SK-N-SH treated with all-trans-retinoic acid at 6 μM for 48 hours (cell line): ENCODE data around the gene XRCC3.

Source experiments
- ATAC-seq: fragments of 200-7000 bp; cut with Tn5 transposase; 3 replicates; pipeline ENCODE4 v1.9.1; 2020; ENCODE audit warnings: mild to moderate bottlenecking, moderate library complexity
- ARNTL ChIP-seq: fragments of 450-650 bp; formaldehyde crosslinking; IDR thresholded peaks from 2 replicates; pipeline ENCODE4 v1.5.0; 2020; ENCODE audit warnings: low read depth, mild to moderate bottlenecking, moderate library complexity, borderline replicate concordance
- ESRRG ChIP-seq: fragments of 250-450 bp; sonication (Bioruptor Pico); IDR thresholded peaks from 2 replicates; pipeline ENCODE4 v1.6.1; 2021; ENCODE audit warnings: mild to moderate bottlenecking
- GLIS3 ChIP-seq: fragments of 250-450 bp; sonication (Bioruptor Pico); IDR thresholded peaks from 2 replicates; pipeline ENCODE4 v1.5.0; 2020; ENCODE audit warnings: mild to moderate bottlenecking, moderate library complexity
- ISL1 ChIP-seq: fragments of 250-450 bp; sonication (Bioruptor Pico); IDR thresholded peaks from 2 replicates; pipeline ENCODE4 v2.1.2; 2022; ENCODE audit warnings: mild to moderate bottlenecking, moderate library complexity
- OSR1 ChIP-seq: fragments of 250-450 bp; sonication (Bioruptor Pico); IDR thresholded peaks from 2 replicates; pipeline ENCODE4 v1.8.0; 2022; ENCODE audit warnings: moderate library complexity, mild to moderate bottlenecking, inconsistent platforms
- PPARA ChIP-seq: fragments of 250-450 bp; sonication (Bioruptor Pico); IDR thresholded peaks from 2 replicates; pipeline ENCODE4 v1.5.0; 2020; ENCODE audit warnings: mild to moderate bottlenecking, borderline replicate concordance
- RARB ChIP-seq: fragments of 250-450 bp; sonication (Bioruptor Pico); IDR thresholded peaks from 2 replicates; pipeline ENCODE4 v1.8.0; 2021; ENCODE audit warnings: mild to moderate bottlenecking, moderate library complexity
- TCF4 ChIP-seq: fragments of 250-450 bp; sonication (Bioruptor Pico); IDR thresholded peaks from 2 replicates; pipeline ENCODE4 v1.8.0; 2021; ENCODE audit warnings: mild to moderate bottlenecking, moderate library complexity, borderline replicate concordance
- TOX ChIP-seq: fragments of 250-450 bp; sonication (Bioruptor Pico); IDR thresholded peaks from 2 replicates; pipeline ENCODE4 v1.8.0; 2021; ENCODE audit warnings: mild to moderate bottlenecking, moderate library complexity, borderline replicate concordance
- ZFP3 ChIP-seq: fragments of 250-450 bp; sonication (Bioruptor Pico); IDR thresholded peaks from 2 replicates; pipeline ENCODE4 v1.5.0; 2020; ENCODE audit warnings: mild to moderate bottlenecking, moderate library complexity
- ZNF70 ChIP-seq: fragments of 450-650 bp; formaldehyde crosslinking; IDR thresholded peaks from 2 replicates; pipeline ENCODE4 v1.5.0; 2020; ENCODE audit warnings: mild to moderate bottlenecking, moderate library complexity
- ZNF8 ChIP-seq: fragments of 450-650 bp; formaldehyde crosslinking; IDR thresholded peaks from 2 replicates; pipeline ENCODE4 v1.5.0; 2020; ENCODE audit warnings: mild to moderate bottlenecking, moderate library complexity
- TF ChIP-seq, protein P1 (sequence below): fragments of 250-450 bp; sonication (Bioruptor Pico); IDR thresholded peaks from 2 replicates; pipeline ENCODE4 v1.8.0; 2021; ENCODE audit warnings: low read depth, mild to moderate bottlenecking, moderate library complexity, borderline replicate concordance
- TF ChIP-seq, protein P2 (sequence below): fragments of 250-450 bp; sonication (Bioruptor Pico); IDR thresholded peaks from 2 replicates; pipeline ENCODE4 v1.8.0; 2020; ENCODE audit warnings: mild to moderate bottlenecking, moderate library complexity, borderline replicate concordance
- TF ChIP-seq, protein P3 (sequence below): fragments of 250-450 bp; sonication (Bioruptor Pico); IDR thresholded peaks from 2 replicates; pipeline ENCODE4 v1.5.1; 2021; ENCODE audit warnings: mild to moderate bottlenecking, moderate library complexity
- TF ChIP-seq, protein P4 (sequence below): fragments of 250-450 bp; sonication (Bioruptor Pico); IDR thresholded peaks from 2 replicates; pipeline ENCODE4 v1.5.1; 2020; ENCODE audit warnings: low read depth, mild to moderate bottlenecking, moderate library complexity
- TF ChIP-seq, protein P5 (sequence below): fragments of 250-450 bp; sonication (Bioruptor Pico); IDR thresholded peaks from 2 replicates; pipeline ENCODE4 v1.5.0; 2020; ENCODE audit warnings: mild to moderate bottlenecking, moderate library complexity

Gene XRCC3

DNA sequence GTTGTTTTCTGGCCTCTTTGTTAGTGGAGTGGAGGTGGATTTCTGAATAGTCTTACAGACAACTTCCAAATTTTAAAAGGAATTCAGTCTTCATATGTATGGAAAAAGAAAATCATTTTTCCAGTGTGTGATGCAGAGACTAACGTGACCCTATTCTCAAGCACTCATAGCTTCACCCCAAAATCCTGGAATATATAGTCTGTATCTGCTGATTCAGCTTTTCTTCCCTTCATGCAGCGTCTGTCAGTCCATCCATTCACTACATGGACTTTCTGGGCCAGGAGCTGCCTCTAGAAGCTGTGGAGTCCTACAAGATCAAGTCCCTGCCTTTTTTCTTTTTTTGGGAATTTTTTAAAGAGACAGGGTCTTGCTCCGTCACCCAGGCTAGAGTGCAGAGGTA is 62.4 kb downstream of the XRCC3 start:
- no peak for ATAC-seq
- no peak for TF ChIP-seq ISL1
- TF ChIP-seq ZFP3 (CRISPR knock-in tag) = no peak
- no peak for TF ChIP-seq PPARA
- TF ChIP-seq RARB (CRISPR knock-in tag) = no peak
- TF ChIP-seq, protein P1, sequence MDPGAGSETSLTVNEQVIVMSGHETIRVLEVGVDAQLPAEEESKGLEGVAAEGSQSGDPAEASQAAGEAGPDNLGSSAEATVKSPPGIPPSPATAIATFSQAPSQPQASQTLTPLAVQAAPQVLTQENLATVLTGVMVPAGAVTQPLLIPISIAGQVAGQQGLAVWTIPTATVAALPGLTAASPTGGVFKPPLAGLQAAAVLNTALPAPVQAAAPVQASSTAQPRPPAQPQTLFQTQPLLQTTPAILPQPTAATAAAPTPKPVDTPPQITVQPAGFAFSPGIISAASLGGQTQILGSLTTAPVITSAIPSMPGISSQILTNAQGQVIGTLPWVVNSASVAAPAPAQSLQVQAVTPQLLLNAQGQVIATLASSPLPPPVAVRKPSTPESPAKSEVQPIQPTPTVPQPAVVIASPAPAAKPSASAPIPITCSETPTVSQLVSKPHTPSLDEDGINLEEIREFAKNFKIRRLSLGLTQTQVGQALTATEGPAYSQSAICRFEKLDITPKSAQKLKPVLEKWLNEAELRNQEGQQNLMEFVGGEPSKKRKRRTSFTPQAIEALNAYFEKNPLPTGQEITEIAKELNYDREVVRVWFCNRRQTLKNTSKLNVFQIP (CRISPR knock-in tag) = no peak
- TF ChIP-seq, protein P2, sequence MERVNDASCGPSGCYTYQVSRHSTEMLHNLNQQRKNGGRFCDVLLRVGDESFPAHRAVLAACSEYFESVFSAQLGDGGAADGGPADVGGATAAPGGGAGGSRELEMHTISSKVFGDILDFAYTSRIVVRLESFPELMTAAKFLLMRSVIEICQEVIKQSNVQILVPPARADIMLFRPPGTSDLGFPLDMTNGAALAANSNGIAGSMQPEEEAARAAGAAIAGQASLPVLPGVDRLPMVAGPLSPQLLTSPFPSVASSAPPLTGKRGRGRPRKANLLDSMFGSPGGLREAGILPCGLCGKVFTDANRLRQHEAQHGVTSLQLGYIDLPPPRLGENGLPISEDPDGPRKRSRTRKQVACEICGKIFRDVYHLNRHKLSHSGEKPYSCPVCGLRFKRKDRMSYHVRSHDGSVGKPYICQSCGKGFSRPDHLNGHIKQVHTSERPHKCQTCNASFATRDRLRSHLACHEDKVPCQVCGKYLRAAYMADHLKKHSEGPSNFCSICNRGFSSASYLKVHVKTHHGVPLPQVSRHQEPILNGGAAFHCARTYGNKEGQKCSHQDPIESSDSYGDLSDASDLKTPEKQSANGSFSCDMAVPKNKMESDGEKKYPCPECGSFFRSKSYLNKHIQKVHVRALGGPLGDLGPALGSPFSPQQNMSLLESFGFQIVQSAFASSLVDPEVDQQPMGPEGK (CRISPR knock-in tag) = no peak
- TF ChIP-seq OSR1 (CRISPR knock-in tag) = no peak
- TF ChIP-seq TOX (CRISPR knock-in tag) = no peak
- TF ChIP-seq ZNF70 (CRISPR knock-in tag) = no peak
- TF ChIP-seq GLIS3 (CRISPR knock-in tag) = no peak
- no peak for TF ChIP-seq ARNTL (CRISPR knock-in tag)
- TF ChIP-seq ZNF8 (CRISPR knock-in tag) = no peak
- TF ChIP-seq, all 23 proteins: peak for 0

DNA sequence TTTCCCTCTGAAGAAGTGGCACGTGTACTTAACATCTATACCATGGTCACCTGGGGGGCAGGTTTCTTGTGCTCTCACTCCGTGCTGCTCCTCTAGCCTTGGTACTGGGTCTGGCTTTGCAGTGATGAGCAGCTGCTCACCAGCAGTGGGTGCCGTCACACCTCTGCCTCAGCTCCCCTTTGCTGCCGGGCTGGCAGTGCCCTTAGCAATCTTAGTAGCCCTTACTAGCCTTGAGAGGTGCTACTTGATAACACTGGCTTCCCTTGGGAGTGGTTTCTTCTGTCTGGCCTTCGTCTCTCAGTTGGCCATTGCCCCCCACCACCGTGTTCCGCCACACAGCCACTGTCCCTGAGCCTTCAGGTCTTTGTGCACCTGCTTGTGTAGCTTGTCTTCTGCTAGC is 63.7 kb downstream of the XRCC3 start:
- no peak for ATAC-seq
- no peak for TF ChIP-seq ISL1
- no peak for TF ChIP-seq OSR1 (CRISPR knock-in tag)
- TF ChIP-seq, all 23 proteins: peak for 0

DNA sequence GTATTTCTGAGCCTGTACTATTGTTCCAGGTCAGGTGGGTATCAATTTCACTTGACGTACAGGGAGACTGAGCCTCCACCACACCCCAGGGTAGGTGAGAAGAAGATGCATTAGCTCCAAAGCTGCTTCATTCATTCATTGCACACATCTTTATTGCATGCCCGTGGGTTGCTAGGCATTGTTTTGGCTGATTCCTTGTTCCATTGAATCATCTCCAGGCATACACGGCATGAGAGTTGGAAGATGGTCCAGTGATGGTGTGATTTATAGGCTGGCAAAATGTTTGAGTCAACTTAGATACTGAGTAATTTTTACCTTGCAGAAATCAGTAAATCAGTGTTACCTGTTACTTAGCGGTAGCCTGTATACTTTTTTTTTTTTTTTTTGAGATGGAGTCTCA is 65.0 kb downstream of the XRCC3 start:
- no peak for ATAC-seq

DNA sequence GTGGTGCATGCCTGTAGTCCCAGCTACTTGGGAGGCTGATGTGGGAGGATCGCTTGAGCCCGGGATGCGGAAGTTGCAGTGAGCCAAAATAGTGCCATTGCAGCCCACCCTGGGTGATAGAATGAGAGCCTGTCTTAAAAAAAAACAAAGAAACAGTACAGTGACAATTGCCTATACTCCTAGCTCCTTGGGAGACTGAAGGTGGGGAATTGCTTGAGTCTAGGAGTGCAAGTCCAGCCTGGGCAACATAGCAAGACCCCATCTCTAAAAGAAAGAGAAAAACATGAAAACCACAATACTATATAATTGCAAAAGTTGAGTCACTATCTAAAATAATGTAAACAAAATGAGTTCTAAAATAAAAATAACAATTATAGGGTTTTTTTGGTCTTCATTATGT is 66.2 kb downstream of the XRCC3 start:
- ATAC-seq = no peak
- TF ChIP-seq ESRRG (CRISPR knock-in tag) = no peak
- TF ChIP-seq ZNF70 (CRISPR knock-in tag) = no peak
- TF ChIP-seq TCF4 (CRISPR knock-in tag) = no peak
- TF ChIP-seq, protein P1 (CRISPR knock-in tag) = no peak
- TF ChIP-seq, protein P3, sequence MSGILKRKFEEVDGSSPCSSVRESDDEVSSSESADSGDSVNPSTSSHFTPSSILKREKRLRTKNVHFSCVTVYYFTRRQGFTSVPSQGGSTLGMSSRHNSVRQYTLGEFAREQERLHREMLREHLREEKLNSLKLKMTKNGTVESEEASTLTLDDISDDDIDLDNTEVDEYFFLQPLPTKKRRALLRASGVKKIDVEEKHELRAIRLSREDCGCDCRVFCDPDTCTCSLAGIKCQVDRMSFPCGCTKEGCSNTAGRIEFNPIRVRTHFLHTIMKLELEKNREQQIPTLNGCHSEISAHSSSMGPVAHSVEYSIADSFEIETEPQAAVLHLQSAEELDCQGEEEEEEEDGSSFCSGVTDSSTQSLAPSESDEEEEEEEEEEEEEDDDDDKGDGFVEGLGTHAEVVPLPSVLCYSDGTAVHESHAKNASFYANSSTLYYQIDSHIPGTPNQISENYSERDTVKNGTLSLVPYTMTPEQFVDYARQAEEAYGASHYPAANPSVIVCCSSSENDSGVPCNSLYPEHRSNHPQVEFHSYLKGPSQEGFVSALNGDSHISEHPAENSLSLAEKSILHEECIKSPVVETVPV (CRISPR knock-in tag) = no peak
- TF ChIP-seq, protein P4, sequence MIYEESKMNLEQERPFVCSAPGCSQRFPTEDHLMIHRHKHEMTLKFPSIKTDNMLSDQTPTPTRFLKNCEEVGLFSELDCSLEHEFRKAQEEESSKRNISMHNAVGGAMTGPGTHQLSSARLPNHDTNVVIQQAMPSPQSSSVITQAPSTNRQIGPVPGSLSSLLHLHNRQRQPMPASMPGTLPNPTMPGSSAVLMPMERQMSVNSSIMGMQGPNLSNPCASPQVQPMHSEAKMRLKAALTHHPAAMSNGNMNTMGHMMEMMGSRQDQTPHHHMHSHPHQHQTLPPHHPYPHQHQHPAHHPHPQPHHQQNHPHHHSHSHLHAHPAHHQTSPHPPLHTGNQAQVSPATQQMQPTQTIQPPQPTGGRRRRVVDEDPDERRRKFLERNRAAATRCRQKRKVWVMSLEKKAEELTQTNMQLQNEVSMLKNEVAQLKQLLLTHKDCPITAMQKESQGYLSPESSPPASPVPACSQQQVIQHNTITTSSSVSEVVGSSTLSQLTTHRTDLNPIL (CRISPR knock-in tag) = no peak
- TF ChIP-seq ZFP3 (CRISPR knock-in tag) = no peak
- TF ChIP-seq ISL1 = no peak
- no peak for TF ChIP-seq ARNTL (CRISPR knock-in tag)
- TF ChIP-seq, protein P5, sequence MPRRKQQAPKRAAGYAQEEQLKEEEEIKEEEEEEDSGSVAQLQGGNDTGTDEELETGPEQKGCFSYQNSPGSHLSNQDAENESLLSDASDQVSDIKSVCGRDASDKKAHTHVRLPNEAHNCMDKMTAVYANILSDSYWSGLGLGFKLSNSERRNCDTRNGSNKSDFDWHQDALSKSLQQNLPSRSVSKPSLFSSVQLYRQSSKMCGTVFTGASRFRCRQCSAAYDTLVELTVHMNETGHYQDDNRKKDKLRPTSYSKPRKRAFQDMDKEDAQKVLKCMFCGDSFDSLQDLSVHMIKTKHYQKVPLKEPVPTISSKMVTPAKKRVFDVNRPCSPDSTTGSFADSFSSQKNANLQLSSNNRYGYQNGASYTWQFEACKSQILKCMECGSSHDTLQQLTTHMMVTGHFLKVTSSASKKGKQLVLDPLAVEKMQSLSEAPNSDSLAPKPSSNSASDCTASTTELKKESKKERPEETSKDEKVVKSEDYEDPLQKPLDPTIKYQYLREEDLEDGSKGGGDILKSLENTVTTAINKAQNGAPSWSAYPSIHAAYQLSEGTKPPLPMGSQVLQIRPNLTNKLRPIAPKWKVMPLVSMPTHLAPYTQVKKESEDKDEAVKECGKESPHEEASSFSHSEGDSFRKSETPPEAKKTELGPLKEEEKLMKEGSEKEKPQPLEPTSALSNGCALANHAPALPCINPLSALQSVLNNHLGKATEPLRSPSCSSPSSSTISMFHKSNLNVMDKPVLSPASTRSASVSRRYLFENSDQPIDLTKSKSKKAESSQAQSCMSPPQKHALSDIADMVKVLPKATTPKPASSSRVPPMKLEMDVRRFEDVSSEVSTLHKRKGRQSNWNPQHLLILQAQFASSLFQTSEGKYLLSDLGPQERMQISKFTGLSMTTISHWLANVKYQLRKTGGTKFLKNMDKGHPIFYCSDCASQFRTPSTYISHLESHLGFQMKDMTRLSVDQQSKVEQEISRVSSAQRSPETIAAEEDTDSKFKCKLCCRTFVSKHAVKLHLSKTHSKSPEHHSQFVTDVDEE (CRISPR knock-in tag) = no peak
- TF ChIP-seq ZNF8 (CRISPR knock-in tag) = no peak

More for the DNA sequence above, 65.0 kb downstream of the XRCC3 start:
- TF ChIP-seq, protein P4 (CRISPR knock-in tag) = no peak
- TF ChIP-seq, protein P5 (CRISPR knock-in tag) = no peak
- no peak for TF ChIP-seq TCF4 (CRISPR knock-in tag)
